Esophagus mucosa (tissue), 1 donor: Measurements from ENCODE around the gene CEP57. TPM values are rescaled to one million over a fixed set of nuclear protein-coding genes. Genes with fewer than 3 reads are reported as not detected.
"Not testable (repeated sequence)": the region's sequence is repeated elsewhere in the genome, so short reads cannot be mapped to it uniquely, and the experiment has no call there.

Source experiments
- ATAC-seq: fragments of 200-7000 bp; cut with Tn5 transposase; one replicate; pipeline ENCODE4 v1.9.1; 2020
- total RNA-seq: library from RNA; stranded (reverse); gene quantifications from one replicate; pipeline ENCODE4 v1.2.4, GENCODE V29; 2023
- donor health status: DM: yes; HTN: yes; CAD: no.

The CEP57 gene
- total RNA-seq, 1 donor from 2014 or later: 26.9 TPM

DNA sequence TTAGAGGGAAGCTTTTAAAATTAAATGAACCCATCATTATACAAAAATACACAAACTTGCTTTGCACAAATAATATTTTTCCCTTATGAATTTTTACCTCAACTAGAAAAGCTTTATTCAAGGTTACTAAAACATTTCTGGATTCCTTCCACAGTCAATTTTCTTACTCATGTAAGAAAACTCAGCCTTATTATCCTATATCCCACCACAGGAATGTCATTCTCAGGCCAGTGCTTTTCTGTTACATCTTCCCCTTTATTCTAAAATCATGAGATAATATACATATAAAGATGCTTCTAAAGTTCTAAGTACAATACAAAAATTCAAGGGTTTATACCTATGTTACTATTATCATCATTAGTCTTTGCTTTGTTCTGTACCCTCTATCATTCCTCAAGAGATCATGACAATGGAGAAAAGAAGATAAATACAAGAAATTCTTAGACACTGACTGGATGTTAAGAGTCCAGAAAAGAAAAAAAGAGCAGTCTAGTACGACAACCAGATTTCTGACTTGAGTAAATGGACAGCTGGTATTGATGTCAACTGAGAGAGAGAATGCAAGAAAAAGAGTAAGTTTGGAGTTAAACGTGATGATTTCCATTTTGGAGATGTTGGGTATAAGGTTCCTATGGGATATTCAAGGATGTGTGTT lies 73.3 kb downstream of the CEP57 start:
- ATAC-seq: no peak

DNA sequence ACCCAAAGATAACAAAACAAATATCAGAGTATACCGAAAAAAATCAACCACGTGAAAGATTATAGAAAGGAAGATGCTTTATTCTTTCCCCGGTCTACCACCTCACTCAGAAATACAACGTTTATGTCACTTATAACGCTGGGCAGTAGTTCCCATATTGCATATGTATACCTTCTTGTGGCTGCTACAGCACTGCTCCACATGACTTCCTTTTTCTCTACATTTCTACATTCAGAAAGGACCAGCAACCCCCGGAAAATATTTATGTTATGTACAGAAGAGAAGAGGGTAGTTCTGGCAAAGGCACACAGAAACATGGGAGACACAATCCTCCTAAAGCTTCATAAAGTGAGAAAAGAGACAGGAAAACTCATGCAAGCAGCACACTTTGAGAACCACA lies 76.8 kb downstream of the CEP57 start:
- ATAC-seq: no peak

DNA sequence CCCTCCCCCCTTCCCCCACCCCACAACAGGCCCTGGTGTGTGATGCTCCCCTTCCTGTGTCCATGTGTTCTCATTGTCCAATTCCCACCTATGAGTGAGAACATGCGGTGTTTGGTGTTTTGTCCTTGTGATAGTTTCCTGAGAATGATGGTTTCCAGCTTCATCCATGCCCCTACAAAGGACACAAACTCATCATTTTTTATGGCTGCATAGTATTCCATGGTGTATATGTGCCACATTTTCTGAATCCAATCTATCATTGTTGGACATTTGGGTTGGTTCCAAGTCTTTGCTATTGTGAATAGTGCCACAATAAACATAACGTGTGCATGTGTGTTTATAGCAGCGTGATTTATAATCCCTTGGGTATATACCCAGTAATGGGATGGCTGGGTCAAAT lies 80.6 kb downstream of the CEP57 start:
- not testable (repeated sequence) for ATAC-seq

DNA sequence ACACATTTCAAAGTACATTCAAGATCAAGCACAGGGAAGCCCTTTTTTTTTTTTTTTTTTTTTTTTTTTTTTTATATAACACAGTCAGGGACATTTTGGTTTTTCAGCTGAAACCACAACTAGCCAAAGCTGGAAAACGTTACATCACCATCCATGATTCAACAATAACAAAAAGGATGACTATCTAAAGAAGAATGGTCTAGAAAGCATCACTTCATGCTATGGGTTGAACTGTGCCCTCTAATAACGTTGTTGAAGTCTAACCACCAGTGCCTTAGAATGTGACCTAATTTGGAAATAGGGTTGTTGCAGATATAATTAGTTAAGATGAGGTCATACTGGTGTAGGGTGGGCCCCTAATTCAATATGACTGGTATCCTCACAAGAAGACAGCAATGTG lies 87.0 kb downstream of the CEP57 start:
- ATAC-seq: no peak

Other genes with a start within 250 kb of the CEP57 start
- 13.6 TPM for gene FAM76B, start 716 bp upstream of the CEP57 start, total RNA-seq
- gene MTMR2, start 133.6 kb downstream of the CEP57 start, total RNA-seq: 20.8 TPM